Measurements from ENCODE around the gene CGREF1. TPM values are rescaled to one million over a fixed set of nuclear protein-coding genes. Genes with fewer than 3 reads are reported as not detected.

CGREF1 gene
- total RNA-seq, 1 experiment from 2014 or later, result 4.0 TPM

- DNase-seq (ENCODE audit: low read depth, low spot score), result no peak
- ATAC-seq, result no peak
- BruUV-seq (replicated peaks), result no TSS peak
- Histone ChIP-seq H3K4me2 (ENCODE audit: low read length) (no peak overlapping the region), H3K27me3 (ENCODE audit: insufficient read depth, low read length) (no peaks in the 10 kb centered on the region), H3K9ac (ENCODE audit: low read length) (no peak overlapping the region), H3K36me3 (ENCODE audit: control insufficient read depth in 1 of 2, insufficient read depth in 2 of 2, low read length in 2 of 2) (no peaks in the 10 kb centered on the region), H3K4me1 (ENCODE audit: control insufficient read depth in 1 of 2, insufficient read depth in 2 of 2, low read length in 2 of 2) (peaks cover 0 to 12% of the 10 kb centered on the region in 2 experiments; a peak in 2 of 4 replicates), H3K79me2 (ENCODE audit: insufficient read depth, low read length) (no peaks in the 10 kb centered on the region), H3K4me3 (replicated peaks in 1 of 2; ENCODE audit: low read depth in 1 of 2, low read length in 2 of 2) (no peak overlapping the region), H4K20me1 (ENCODE audit: insufficient read depth) (no peaks in the 10 kb centered on the region), H3K27ac (ENCODE audit: low read depth, low read length) (no peak overlapping the region), H2AFZ (ENCODE audit: low read depth, low read length, poor library complexity, severe bottlenecking) (no peak overlapping the region), H3K9me3 (ENCODE audit: control insufficient read depth in 1 of 2, insufficient read depth in 1 of 2, low read depth in 1 of 2, low read length in 2 of 2) (peaks cover 0 to 1% of the 10 kb centered on the region in 2 experiments; a peak in 1 of 4 replicates), H3K9me2 (ENCODE audit: insufficient read depth) (no peaks in the 10 kb centered on the region)
- ChIA-PET CTCF (no interaction called here), RAD21 (ENCODE audit: low non-redundant PET in 1 of 2, low total read pairs in 2 of 2, uncharacterized antibody in 2 of 2, unreplicated experiment in 2 of 2) (no interaction called here), POLR2A (no interaction called here)
- no peak for TF ChIP-seq CBX3 (IDR thresholded peaks at IDR 0.05; ENCODE audit: low read depth)
- no peak for TF ChIP-seq JUND (IDR thresholded peaks at IDR 0.05)
- TF ChIP-seq YY1 (IDR thresholded peaks at IDR 0.05; ENCODE audit: extremely low read depth, insufficient replicate concordance, low read depth, low read length), result no peak
- TF ChIP-seq CEBPB (IDR thresholded peaks at IDR 0.05; ENCODE audit: low read depth), result no peak
- no peak for TF ChIP-seq SIN3A (IDR thresholded peaks at IDR 0.05; ENCODE audit: low read depth)
- no peak for TF ChIP-seq MAX (IDR thresholded peaks at IDR 0.05)
- TF ChIP-seq ZBTB33 (IDR thresholded peaks at IDR 0.05; ENCODE audit: extremely low read depth, insufficient replicate concordance, low read length), result no peak
- TF ChIP-seq TCF7L2 (IDR thresholded peaks at IDR 0.05; ENCODE audit: borderline replicate concordance, extremely low read depth, insufficient read depth, insufficient read length), result no peak
- TF ChIP-seq EZH2 (IDR thresholded peaks at IDR 0.05), result no peak
- intact Hi-C loops (cut with micrococcal nuclease), result no loop called here
These were observed 29.0 kb upstream of the CGREF1 start for GRCh38 chr2:27147935-27148334.

All from HCT116 (cell line).